Measurements from ENCODE around the gene RECQL5. TPM values are rescaled to one million over a fixed set of nuclear protein-coding genes. Genes with fewer than 3 reads are reported as not detected.
A peak's percentile ranks its signal among the peaks of the same experiment; 100 is the strongest.

RECQL5 gene
- total RNA-seq, 4 donors from 2014 or later: 41.9 to 91.8 (median 70.1) TPM

- H3K4me3 ChIP-seq (replicated peaks in 1 of 3): peak overlapping the region in 1 of 3 donors; percentile 67
- intact Hi-C loops (cut with DNase I): loop anchor here (2.0 to 10.0 kb wide), 3 partner anchors 63 to 265 kb away; partner anchors contain the start of gene LLGL2
- peaks cover 7 to 15% of the 10 kb centered on the region in 2 donors for H3K4me1 ChIP-seq
- peak; percentile 36 to 43 for DNase-seq
- H3K27me3 ChIP-seq: no peaks in the 10 kb centered on the region
- H3K36me3 ChIP-seq: no peaks in the 10 kb centered on the region
- H3K9me3 ChIP-seq: no peaks in the 10 kb centered on the region
- H3K27ac ChIP-seq: peak overlapping the region in 2 of 3 donors; percentile 74 to 97
- WGBS, 2 donors: 50% methylated on average over 9 of the region's 29 CpGs; no CpG with 5 or more reads in 1 of the 2 donors
- TF ChIP-seq POLR2A (IDR thresholded peaks at IDR 0.05) (no peak), CTCF (IDR thresholded peaks at IDR 0.05) (no peak)
Observed at GRCh38 chr17:75589919-75590303, 77.0 kb downstream of the RECQL5 start.

- peak; percentile 95 to 96 for DNase-seq
- TF ChIP-seq CTCF (IDR thresholded peaks at IDR 0.05) (peak; percentile 21 to 95 (median 67)), POLR2A (IDR thresholded peaks at IDR 0.05) (peak in 1 of 2 donors; percentile 88)
- Histone ChIP-seq H3K27ac (peak overlapping the region; percentile 92 to 97 (median 97)), H3K4me1 (peaks cover 7 to 15% of the 10 kb centered on the region in 2 donors), H3K9me3 (no peaks in the 10 kb centered on the region), H3K27me3 (no peaks in the 10 kb centered on the region), H3K36me3 (no peaks in the 10 kb centered on the region), H3K4me3 (replicated peaks in 1 of 3) (peak overlapping the region; percentile 53 to 67 (median 58))
- intact Hi-C loops (cut with DNase I): loop anchor here (5.0 kb wide), 1 partner anchor 62 kb away; the partner anchor contains the start of gene LLGL2
- 1 to 9% methylated on average over 18 to 60 of the region's 100 CpGs for WGBS, 2 donors
Observed at GRCh38 chr17:75589012-75589918, 77.7 kb downstream of the RECQL5 start.

- H3K4me1 ChIP-seq: peaks cover 7 to 15% of the 10 kb centered on the region in 2 donors
- no peaks in the 10 kb centered on the region for H3K27me3 ChIP-seq
- peak; percentile 67 to 68 for DNase-seq
- no peaks in the 10 kb centered on the region for H3K9me3 ChIP-seq
- H3K36me3 ChIP-seq: no peaks in the 10 kb centered on the region
- H3K4me3 ChIP-seq (replicated peaks in 1 of 3): peak overlapping the region; percentile 53 to 67 (median 58)
- 0 to 4% methylated on average over 1 to 5 of the region's 49 CpGs for WGBS, 2 donors
- intact Hi-C loops (cut with DNase I): loop anchor here (5.0 kb wide), 1 partner anchor 61 kb away; the partner anchor contains the start of gene LLGL2
- TF ChIP-seq CTCF (IDR thresholded peaks at IDR 0.05) (no peak), POLR2A (IDR thresholded peaks at IDR 0.05) (no peak)
- peak overlapping the region; percentile 92 to 97 (median 97) for H3K27ac ChIP-seq
Observed at GRCh38 chr17:75588596-75589011, 78.3 kb downstream of the RECQL5 start.

GRCh38 chr17:75587675-75588595 is 79.0 kb downstream of the RECQL5 start, which contains the start of gene MYO15B:
Gene MYO15B, plus strand, starts transcription at chr17:75587800. Its CDS starts 258 bp downstream, at chr17:75588058.
- DNase-seq: peak; percentile 52 to 53
- Histone ChIP-seq H3K4me1 (peaks cover 7 to 15% of the 10 kb centered on the region in 2 donors), H3K36me3 (no peaks in the 10 kb centered on the region), H3K4me3 (replicated peaks in 1 of 3) (peak within 1 kb of the TSS; percentile 53 to 67 (median 58)), H3K9me3 (no peaks in the 10 kb centered on the region), H3K27me3 (no peaks in the 10 kb centered on the region), H3K27ac (peak within 1 kb of the TSS; percentile 92 to 97 (median 97))
- intact Hi-C loops (cut with DNase I): loop anchor here (5.0 kb wide), 1 partner anchor 61 kb away; the partner anchor contains the start of gene LLGL2
- WGBS, 2 donors: 5 to 20% methylated on average over 1 to 22 of the region's 82 CpGs
- TF ChIP-seq POLR2A (IDR thresholded peaks at IDR 0.05): peak in 1 of 2 donors; percentile 12
- TF ChIP-seq CTCF (IDR thresholded peaks at IDR 0.05): peak in 4 of 6 experiments; percentile 23 to 44 (median 30)

Data from thyroid gland (tissue), 4 donors.